Measurements from ENCODE around the gene PMFBP1. TPM values are rescaled to one million over a fixed set of nuclear protein-coding genes. Genes with fewer than 3 reads are reported as not detected.

The PMFBP1 gene
- total RNA-seq, 1 experiment from 2014 or later, result 5.6 TPM

DNA sequence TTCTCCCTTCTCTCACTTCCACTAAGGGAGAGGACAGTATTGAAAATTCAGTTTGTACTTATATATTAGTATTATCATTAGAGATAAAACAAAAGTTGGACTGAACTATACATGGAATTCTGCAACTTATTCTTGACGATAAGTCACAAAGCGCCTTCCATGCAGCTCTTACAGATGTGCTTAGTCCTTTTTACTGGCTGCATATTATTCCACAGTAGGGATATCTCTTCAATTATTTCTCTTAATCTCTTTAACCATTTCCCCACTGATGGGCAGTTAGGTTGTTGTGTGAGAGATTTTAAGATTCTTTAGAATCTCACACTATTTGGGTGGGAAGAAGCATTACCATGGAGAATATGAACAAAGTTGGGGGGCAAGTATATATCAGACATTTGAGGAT, 32.0 kb downstream of the PMFBP1 start (continued):
- TF ChIP-seq YY1 (IDR thresholded peaks at IDR 0.05; ENCODE audit: extremely low read depth, insufficient replicate concordance, low read depth, low read length) (no peak), ZNF274 (IDR thresholded peaks at IDR 0.05; ENCODE audit: low read depth, low read length) (no peak), EZH2 (IDR thresholded peaks at IDR 0.05) (no peak), SIN3A (IDR thresholded peaks at IDR 0.05; ENCODE audit: low read depth) (no peak), EZH2phosphoT487 (IDR thresholded peaks at IDR 0.05; ENCODE audit: borderline replicate concordance) (no peak), CBX3 (IDR thresholded peaks at IDR 0.05; ENCODE audit: low read depth) (no peak), EGR1 (IDR thresholded peaks at IDR 0.05; ENCODE audit: low read depth) (no peak), TCF7L2 (IDR thresholded peaks at IDR 0.05; ENCODE audit: borderline replicate concordance, extremely low read depth, insufficient read depth, insufficient read length) (no peak)
- TF ChIP-seq, protein P1, sequence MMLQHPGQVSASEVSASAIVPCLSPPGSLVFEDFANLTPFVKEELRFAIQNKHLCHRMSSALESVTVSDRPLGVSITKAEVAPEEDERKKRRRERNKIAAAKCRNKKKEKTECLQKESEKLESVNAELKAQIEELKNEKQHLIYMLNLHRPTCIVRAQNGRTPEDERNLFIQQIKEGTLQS (IDR thresholded peaks at IDR 0.05), result no peak

DNA sequence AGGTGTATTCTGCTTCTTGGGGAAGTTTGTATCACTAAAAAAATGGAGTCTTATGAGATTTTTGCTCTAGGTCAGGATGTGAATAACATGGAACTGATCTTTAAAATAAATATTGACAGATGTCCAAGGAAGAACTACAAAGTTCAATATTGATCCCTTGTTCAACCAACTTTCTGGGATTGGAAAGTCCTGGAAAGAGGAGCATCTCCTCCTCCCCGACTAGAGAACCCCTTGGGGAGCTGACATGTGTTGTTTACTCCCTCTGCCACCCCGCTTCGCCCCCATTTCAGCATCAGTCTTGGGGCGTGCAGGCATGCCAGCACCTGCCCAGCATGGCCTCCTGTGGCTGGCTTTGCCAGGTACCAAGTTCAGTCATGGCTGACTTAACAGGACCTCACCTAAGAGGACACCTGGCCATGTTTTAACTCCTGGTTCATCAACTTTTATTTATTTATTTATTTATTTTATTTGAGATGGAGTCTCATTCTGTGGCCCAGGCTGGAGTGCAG, 33.8 kb downstream of the PMFBP1 start:
- intact Hi-C loops (cut with micrococcal nuclease), result no loop called here
- Histone ChIP-seq H3K4me3 (replicated peaks in 1 of 2; ENCODE audit: low read depth in 1 of 2, low read length in 2 of 2) (no peak overlapping the region), H3K9me2 (ENCODE audit: insufficient read depth) (no peaks in the 10 kb centered on the region), H3K4me2 (ENCODE audit: low read length) (no peak overlapping the region), H3K9ac (ENCODE audit: low read length) (no peak overlapping the region), H3K79me2 (ENCODE audit: insufficient read depth, low read length) (no peaks in the 10 kb centered on the region), H3K36me3 (ENCODE audit: control insufficient read depth in 1 of 2, insufficient read depth in 2 of 2, low read length in 2 of 2) (no peaks in the 10 kb centered on the region), H3K9me3 (ENCODE audit: control insufficient read depth in 1 of 2, insufficient read depth in 1 of 2, low read depth in 1 of 2, low read length in 2 of 2) (no peaks in the 10 kb centered on the region), H3K27ac (ENCODE audit: low read depth, low read length) (no peak overlapping the region), H3K27me3 (ENCODE audit: insufficient read depth, low read length) (no peaks in the 10 kb centered on the region), H3K4me1 (ENCODE audit: control insufficient read depth in 1 of 2, insufficient read depth in 2 of 2, low read length in 2 of 2) (no peaks in the 10 kb centered on the region), H4K20me1 (ENCODE audit: insufficient read depth) (no peaks in the 10 kb centered on the region), H2AFZ (ENCODE audit: low read depth, low read length, poor library complexity, severe bottlenecking) (no peak overlapping the region)
- BruUV-seq (replicated peaks), result no TSS peak
- TF ChIP-seq, protein P2, sequence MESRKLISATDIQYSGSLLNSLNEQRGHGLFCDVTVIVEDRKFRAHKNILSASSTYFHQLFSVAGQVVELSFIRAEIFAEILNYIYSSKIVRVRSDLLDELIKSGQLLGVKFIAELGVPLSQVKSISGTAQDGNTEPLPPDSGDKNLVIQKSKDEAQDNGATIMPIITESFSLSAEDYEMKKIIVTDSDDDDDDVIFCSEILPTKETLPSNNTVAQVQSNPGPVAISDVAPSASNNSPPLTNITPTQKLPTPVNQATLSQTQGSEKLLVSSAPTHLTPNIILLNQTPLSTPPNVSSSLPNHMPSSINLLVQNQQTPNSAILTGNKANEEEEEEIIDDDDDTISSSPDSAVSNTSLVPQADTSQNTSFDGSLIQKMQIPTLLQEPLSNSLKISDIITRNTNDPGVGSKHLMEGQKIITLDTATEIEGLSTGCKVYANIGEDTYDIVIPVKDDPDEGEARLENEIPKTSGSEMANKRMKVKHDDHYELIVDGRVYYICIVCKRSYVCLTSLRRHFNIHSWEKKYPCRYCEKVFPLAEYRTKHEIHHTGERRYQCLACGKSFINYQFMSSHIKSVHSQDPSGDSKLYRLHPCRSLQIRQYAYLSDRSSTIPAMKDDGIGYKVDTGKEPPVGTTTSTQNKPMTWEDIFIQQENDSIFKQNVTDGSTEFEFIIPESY (IDR thresholded peaks at IDR 0.05; ENCODE audit: extremely low read depth, insufficient replicate concordance, low read length), result no peak
- no peak for TF ChIP-seq YY1 (IDR thresholded peaks at IDR 0.05; ENCODE audit: extremely low read depth, insufficient replicate concordance, low read depth, low read length)
- TF ChIP-seq SIN3A (IDR thresholded peaks at IDR 0.05; ENCODE audit: low read depth), result no peak
- no peak for TF ChIP-seq JUND (IDR thresholded peaks at IDR 0.05)
- ChIA-PET RAD21 (ENCODE audit: low non-redundant PET in 1 of 2, low total read pairs in 2 of 2, uncharacterized antibody in 2 of 2, unreplicated experiment in 2 of 2) (no interaction called here), CTCF (no interaction called here), POLR2A (no interaction called here)
- no peak for DNase-seq (ENCODE audit: low read depth, low spot score)
- ATAC-seq, result no peak

Data from HCT116 (cell line).